Colonic mucosa (tissue), 4 donors: ENCODE data around the gene ST3GAL2. TPM values are rescaled to one million over a fixed set of nuclear protein-coding genes. Genes with fewer than 3 reads are reported as not detected.
A peak's percentile ranks its signal among the peaks of the same experiment; 100 is the strongest.

Experiments
- DNase-seq: peaks from one replicate; pipeline ENCODE4 v3.0.0-alpha.2; 2020
- H3K27ac ChIP-seq: fragments of 200-600 bp; one replicate; pipeline ENCODE4 v1.8.0; 2021
- H3K27me3 ChIP-seq: fragments of 200-600 bp; one replicate; pipeline ENCODE4 v1.8.0; 2021
- H3K36me3 ChIP-seq: fragments of 200-600 bp; one replicate; pipeline ENCODE4 v1.8.0; 2021
- H3K4me1 ChIP-seq: fragments of 200-600 bp; one replicate; pipeline ENCODE4 v1.8.0; 2021; ENCODE audit warnings: mild to moderate bottlenecking
- H3K4me3 ChIP-seq: fragments of 200-600 bp; one replicate; pipeline ENCODE4 v1.8.0; 2021
- H3K9ac ChIP-seq, 2 donors: one replicate each; pipeline ENCODE4 v1.7.0; 2013; ENCODE audit warnings: control low read depth in 2 of 2, low read depth in 2 of 2, low read length in 2 of 2
- H3K9me3 ChIP-seq: fragments of 200-600 bp; one replicate; pipeline ENCODE4 v1.8.0; 2021
- CTCF ChIP-seq: fragments of 200-600 bp; IDR thresholded peaks from one replicate; pipeline ENCODE4 v1.8.0; 2022; ENCODE audit warnings: antibody characterized with exemption, mild to moderate bottlenecking
- intact Hi-C: fragments of 100-400 bp; cut with DNase I; formaldehyde crosslinking; loops from one replicate; pipeline ENCODE4 v1.14.1; 2022
- total RNA-seq, 2 donors: library from RNA; stranded (reverse); fragmentation: NEBNext Ultra II Directional in 1 of 2; extraction: Animal tissue kit (Norgen Biotek cat#: 25700) in 1 of 2; gene quantifications; one replicate each; pipeline ENCODE4 v1.2.1, GENCODE V29; 2021
- donor health status: healthy.
- donor health status: DM: no; HTN: no; CAD: no.
- donor health status: DM: no; HTN: no; CAD: no.

The ST3GAL2 gene
- total RNA-seq, 2 donors from 2014 or later = 6.9 to 8.1 TPM

- Histone ChIP-seq H3K27me3 (no peaks in the 10 kb centered on the region), H3K4me3 (peak overlapping the region; percentile 60), H3K4me1 (peaks cover under 1% of the 10 kb centered on the region), H3K27ac (peak overlapping the region; percentile 52), H3K9me3 (no peaks in the 10 kb centered on the region), H3K9ac (peak overlapping the region; percentile 37 to 59), H3K36me3 (no peaks in the 10 kb centered on the region)
- no peak for DNase-seq
- TF ChIP-seq CTCF = no peak
- intact Hi-C loops = no loop called here
Observed at GRCh38 chr16:70437582-70438557, 1.0 kb downstream of the ST3GAL2 start.

- Histone ChIP-seq H3K4me1 (peaks cover 3% of the 10 kb centered on the region), H3K9ac (no peak overlapping the region), H3K27ac (no peak overlapping the region), H3K27me3 (no peaks in the 10 kb centered on the region), H3K36me3 (no peaks in the 10 kb centered on the region), H3K9me3 (no peaks in the 10 kb centered on the region), H3K4me3 (no peak overlapping the region)
- no peak for TF ChIP-seq CTCF
- no peak for DNase-seq
- intact Hi-C loops = no loop called here
Observed at GRCh38 chr16:70437017-70437581, 1.8 kb downstream of the ST3GAL2 start.

- Histone ChIP-seq H3K4me3 (no peak overlapping the region), H3K27ac (no peak overlapping the region), H3K27me3 (no peaks in the 10 kb centered on the region), H3K9me3 (no peaks in the 10 kb centered on the region), H3K4me1 (peaks cover 12% of the 10 kb centered on the region), H3K36me3 (no peaks in the 10 kb centered on the region), H3K9ac (no peak overlapping the region)
- no peak for TF ChIP-seq CTCF
- intact Hi-C loops = no loop called here
- DNase-seq = no peak
Observed at GRCh38 chr16:70434484-70435260, 4.2 kb downstream of the ST3GAL2 start.

GRCh38 chr16:70433458-70434103 lies 5.3 kb downstream of the ST3GAL2 start:
- TF ChIP-seq CTCF = no peak
- Histone ChIP-seq H3K27ac (peak overlapping the region; percentile 23), H3K27me3 (no peaks in the 10 kb centered on the region), H3K9me3 (no peaks in the 10 kb centered on the region), H3K4me3 (no peak overlapping the region), H3K9ac (peak overlapping the region in 1 of 2 donors; percentile 14), H3K4me1 (peaks cover 20% of the 10 kb centered on the region), H3K36me3 (no peaks in the 10 kb centered on the region)
- intact Hi-C loops = no loop called here
- DNase-seq = no peak
